ENCODE measurements around the gene CREB5.

The CREB5 gene

GRCh38 chr7:28871631-28872030, 459.3 kb downstream of the CREB5 start:
- no peak for TF ChIP-seq CTCF (IDR thresholded peaks at IDR 0.05; ENCODE audit: low read depth, low read length)
- no peaks in the 10 kb centered on the region for H3K36me3 ChIP-seq
- no peak overlapping the region for H3K4me3 ChIP-seq (ENCODE audit: low read depth, low read length)
- DNase-seq = no peak
- H3K9me3 ChIP-seq (ENCODE audit: severe bottlenecking) = no peaks in the 10 kb centered on the region
- H3K27ac ChIP-seq = no peak overlapping the region
- peaks cover 28% of the 10 kb centered on the region for H3K27me3 ChIP-seq (ENCODE audit: insufficient read depth, low read depth, severe bottlenecking)

GRCh38 chr7:28872226-28872625, 459.9 kb downstream of the CREB5 start:
- no peak overlapping the region for H3K27ac ChIP-seq
- no peaks in the 10 kb centered on the region for H3K9me3 ChIP-seq (ENCODE audit: severe bottlenecking)
- H3K4me3 ChIP-seq (ENCODE audit: low read depth, low read length) = no peak overlapping the region
- H3K36me3 ChIP-seq = no peaks in the 10 kb centered on the region
- no peak for TF ChIP-seq CTCF (IDR thresholded peaks at IDR 0.05; ENCODE audit: low read depth, low read length)
- DNase-seq = no peak
- peaks cover 24% of the 10 kb centered on the region for H3K27me3 ChIP-seq (ENCODE audit: insufficient read depth, low read depth, severe bottlenecking)

- DNase-seq = no peak
- Histone ChIP-seq H3K27me3 (ENCODE audit: insufficient read depth, low read depth, severe bottlenecking) (peaks cover 16% of the 10 kb centered on the region), H3K4me3 (ENCODE audit: low read depth, low read length) (no peak overlapping the region), H3K27ac (no peak overlapping the region), H3K36me3 (no peaks in the 10 kb centered on the region), H3K9me3 (ENCODE audit: severe bottlenecking) (no peaks in the 10 kb centered on the region)
- no peak for TF ChIP-seq CTCF (IDR thresholded peaks at IDR 0.05; ENCODE audit: low read depth, low read length)
Observed at GRCh38 chr7:28873365-28873764, 461.0 kb downstream of the CREB5 start.

GRCh38 chr7:28874001-28874400, 461.7 kb downstream of the CREB5 start:
- no peaks in the 10 kb centered on the region for H3K36me3 ChIP-seq
- H3K27ac ChIP-seq = no peak overlapping the region
- H3K27me3 ChIP-seq (ENCODE audit: insufficient read depth, low read depth, severe bottlenecking) = peaks cover 15% of the 10 kb centered on the region
- no peak for DNase-seq
- no peak for TF ChIP-seq CTCF (IDR thresholded peaks at IDR 0.05; ENCODE audit: low read depth, low read length)
- H3K9me3 ChIP-seq (ENCODE audit: severe bottlenecking) = no peaks in the 10 kb centered on the region
- H3K4me3 ChIP-seq (ENCODE audit: low read depth, low read length) = no peak overlapping the region
